SK-N-SH treated with all-trans-retinoic acid at 6 μM for 48 hours (cell line): ENCODE measurements around the gene NT5DC1.

Source experiments
- CSRNP3 ChIP-seq: fragments of 250-450 bp; sonication (Bioruptor Pico); IDR thresholded peaks from 2 replicates; pipeline ENCODE4 v1.5.1; 2021; ENCODE audit warnings: mild to moderate bottlenecking, moderate library complexity
- GLIS3 ChIP-seq: fragments of 250-450 bp; sonication (Bioruptor Pico); IDR thresholded peaks from 2 replicates; pipeline ENCODE4 v1.5.0; 2020; ENCODE audit warnings: mild to moderate bottlenecking, moderate library complexity
- TOX ChIP-seq: fragments of 250-450 bp; sonication (Bioruptor Pico); IDR thresholded peaks from 2 replicates; pipeline ENCODE4 v1.8.0; 2021; ENCODE audit warnings: mild to moderate bottlenecking, moderate library complexity, borderline replicate concordance
- ZFP3 ChIP-seq: fragments of 250-450 bp; sonication (Bioruptor Pico); IDR thresholded peaks from 2 replicates; pipeline ENCODE4 v1.5.0; 2020; ENCODE audit warnings: mild to moderate bottlenecking, moderate library complexity
- ZNF565 ChIP-seq: fragments of 450-650 bp; formaldehyde crosslinking; conservative IDR thresholded peaks from 2 replicates; pipeline ENCODE4 v1.5.0; 2020; ENCODE audit warnings: low read depth, mild to moderate bottlenecking, moderate library complexity

- TF ChIP-seq TOX = no peak
- TF ChIP-seq ZNF565 (CRISPR knock-in tag) = no peak
- TF ChIP-seq ZFP3 (CRISPR knock-in tag) = no peak
- no peak for TF ChIP-seq CSRNP3 (CRISPR knock-in tag)
- no peak for TF ChIP-seq GLIS3 (CRISPR knock-in tag)
Observed at GRCh38 chr6:116210750-116211425, 110.2 kb downstream of the NT5DC1 start.
